AG08395 (cell line): ENCODE measurements around the gene RGMA.
A peak's percentile ranks its signal among the peaks of the same experiment; 100 is the strongest.
"Not testable (repeated sequence)": the region's sequence is repeated elsewhere in the genome, so short reads cannot be mapped to it uniquely, and the experiment has no call there.

Source experiments
- DNase-seq: peaks from one replicate; pipeline ENCODE4 v3.0.0; 2012; ENCODE audit warnings: mixed read lengths, low spot score

RGMA gene

GRCh38 chr15:93066834-93067648 is 22.0 kb downstream of the RGMA start:
- DNase-seq, result no peak

- no peak for DNase-seq
Observed at GRCh38 chr15:93066224-93066681, 22.8 kb downstream of the RGMA start.

GRCh38 chr15:93065641-93066045 is 23.4 kb downstream of the RGMA start:
- DNase-seq, result no peak

GRCh38 chr15:93063796-93064690 is 25.0 kb downstream of the RGMA start:
- DNase-seq, result no peak

GRCh38 chr15:93063262-93063671 is 25.7 kb downstream of the RGMA start:
- no peak for DNase-seq

- DNase-seq, result not testable (repeated sequence)
Observed at GRCh38 chr15:93062628-93063261, 26.3 kb downstream of the RGMA start.

GRCh38 chr15:93060336-93061248 is 28.4 kb downstream of the RGMA start:
- DNase-seq, result no peak

GRCh38 chr15:93059442-93059841 is 29.6 kb downstream of the RGMA start:
- no peak for DNase-seq

GRCh38 chr15:93058904-93059427 is 30.0 kb downstream of the RGMA start:
- no peak for DNase-seq

- no peak for DNase-seq
Observed at GRCh38 chr15:93058128-93058527, 30.9 kb downstream of the RGMA start.

- no peak for DNase-seq
Observed at GRCh38 chr15:93057618-93058017, 31.4 kb downstream of the RGMA start.

GRCh38 chr15:93056836-93057235 is 32.2 kb downstream of the RGMA start:
- DNase-seq, result no peak

GRCh38 chr15:93055211-93055610 is 33.8 kb downstream of the RGMA start:
- no peak for DNase-seq

- no peak for DNase-seq
Observed at GRCh38 chr15:93052090-93052879, 36.7 kb downstream of the RGMA start.

- no peak for DNase-seq
Observed at GRCh38 chr15:93051236-93052089, 37.5 kb downstream of the RGMA start.

- no peak for DNase-seq
Observed at GRCh38 chr15:93050648-93051047, 38.4 kb downstream of the RGMA start.

GRCh38 chr15:93049914-93050578 is 39.0 kb downstream of the RGMA start:
- no peak for DNase-seq

GRCh38 chr15:93049233-93049632 is 39.8 kb downstream of the RGMA start:
- DNase-seq, result no peak

- peak; percentile 53 for DNase-seq
Observed at GRCh38 chr15:93048759-93049161, 40.3 kb downstream of the RGMA start.
